Measurements from ENCODE around the gene ARAP2.
"Not testable (repeated sequence)": the region's sequence is repeated elsewhere in the genome, so short reads cannot be mapped to it uniquely, and the experiment has no call there.

The ARAP2 gene

GRCh38 chr4:36183665-36184393 lies 60.5 kb downstream of the ARAP2 start:
- no peaks in the 10 kb centered on the region for H3K9me3 ChIP-seq (ENCODE audit: control insufficient read depth in 1 of 2, low read length in 2 of 2)
- H3K27me3 ChIP-seq (ENCODE audit: control insufficient read depth in 1 of 2, insufficient read depth in 2 of 2, low read length in 2 of 2), result no peaks in the 10 kb centered on the region
- no peak overlapping the region for H3K4me3 ChIP-seq (ENCODE audit: low read depth in 1 of 2, low read length in 2 of 2)
- H3K36me3 ChIP-seq (ENCODE audit: control insufficient read depth in 1 of 2, insufficient read depth in 2 of 2, low read length in 2 of 2), result peaks cover 4 to 12% of the 10 kb centered on the region in 2 donors
- no peak overlapping the region for H3K9ac ChIP-seq (ENCODE audit: low read depth in 1 of 2, low read length in 2 of 2)
- peaks cover 3 to 9% of the 10 kb centered on the region in 2 donors for H3K4me1 ChIP-seq (ENCODE audit: control insufficient read depth in 1 of 2, insufficient read depth in 2 of 2, low read length in 2 of 2)
- H3K27ac ChIP-seq (ENCODE audit: low read depth, low read length), result no peak overlapping the region

- peaks cover 4 to 12% of the 10 kb centered on the region in 2 donors for H3K36me3 ChIP-seq (ENCODE audit: control insufficient read depth in 1 of 2, insufficient read depth in 2 of 2, low read length in 2 of 2)
- no peak overlapping the region for H3K27ac ChIP-seq (ENCODE audit: low read depth, low read length)
- no peak overlapping the region for H3K4me3 ChIP-seq (ENCODE audit: low read depth in 1 of 2, low read length in 2 of 2)
- H3K9me3 ChIP-seq (ENCODE audit: control insufficient read depth in 1 of 2, low read length in 2 of 2), result no peaks in the 10 kb centered on the region
- no peak overlapping the region for H3K9ac ChIP-seq (ENCODE audit: low read depth in 1 of 2, low read length in 2 of 2)
- H3K4me1 ChIP-seq (ENCODE audit: control insufficient read depth in 1 of 2, insufficient read depth in 2 of 2, low read length in 2 of 2), result peaks cover 3 to 9% of the 10 kb centered on the region in 2 donors
- H3K27me3 ChIP-seq (ENCODE audit: control insufficient read depth in 1 of 2, insufficient read depth in 2 of 2, low read length in 2 of 2), result no peaks in the 10 kb centered on the region
Observed at GRCh38 chr4:36183232-36183631, 61.1 kb downstream of the ARAP2 start.

- not testable (repeated sequence) for H3K27me3 ChIP-seq (ENCODE audit: control insufficient read depth in 1 of 2, insufficient read depth in 2 of 2, low read length in 2 of 2); H3K27ac ChIP-seq (ENCODE audit: low read depth, low read length); H3K9me3 ChIP-seq (ENCODE audit: control insufficient read depth in 1 of 2, low read length in 2 of 2); H3K4me1 ChIP-seq (ENCODE audit: control insufficient read depth in 1 of 2, insufficient read depth in 2 of 2, low read length in 2 of 2); H3K4me3 ChIP-seq (ENCODE audit: low read depth in 1 of 2, low read length in 2 of 2); H3K9ac ChIP-seq (ENCODE audit: low read depth in 1 of 2, low read length in 2 of 2)
- peaks cover 4 to 12% of the 10 kb centered on the region in 2 donors for H3K36me3 ChIP-seq (ENCODE audit: control insufficient read depth in 1 of 2, insufficient read depth in 2 of 2, low read length in 2 of 2)
Observed at GRCh38 chr4:36182315-36182714, 62.0 kb downstream of the ARAP2 start.

GRCh38 chr4:36180206-36180605 lies 64.1 kb downstream of the ARAP2 start:
- Histone ChIP-seq H3K4me3 (ENCODE audit: low read depth in 1 of 2, low read length in 2 of 2) (no peak overlapping the region), H3K36me3 (ENCODE audit: control insufficient read depth in 1 of 2, insufficient read depth in 2 of 2, low read length in 2 of 2) (peaks cover under 1 to 4% of the 10 kb centered on the region in 2 donors), H3K27me3 (ENCODE audit: control insufficient read depth in 1 of 2, insufficient read depth in 2 of 2, low read length in 2 of 2) (no peaks in the 10 kb centered on the region), H3K4me1 (ENCODE audit: control insufficient read depth in 1 of 2, insufficient read depth in 2 of 2, low read length in 2 of 2) (peaks cover 3 to 9% of the 10 kb centered on the region in 2 donors), H3K27ac (ENCODE audit: low read depth, low read length) (no peak overlapping the region), H3K9ac (ENCODE audit: low read depth in 1 of 2, low read length in 2 of 2) (no peak overlapping the region), H3K9me3 (ENCODE audit: control insufficient read depth in 1 of 2, low read length in 2 of 2) (no peaks in the 10 kb centered on the region)

- H3K9me3 ChIP-seq (ENCODE audit: control insufficient read depth in 1 of 2, low read length in 2 of 2), result no peaks in the 10 kb centered on the region
- H3K36me3 ChIP-seq (ENCODE audit: control insufficient read depth in 1 of 2, insufficient read depth in 2 of 2, low read length in 2 of 2), result peaks cover 0 to 2% of the 10 kb centered on the region in 2 donors
Observed at GRCh38 chr4:36178484-36178883, 65.8 kb downstream of the ARAP2 start.

GRCh38 chr4:36177946-36178345 lies 66.4 kb downstream of the ARAP2 start:
- H3K27ac ChIP-seq (ENCODE audit: low read depth, low read length), result no peak overlapping the region
- no peak overlapping the region for H3K9ac ChIP-seq (ENCODE audit: low read depth in 1 of 2, low read length in 2 of 2)
- no peaks in the 10 kb centered on the region for H3K9me3 ChIP-seq (ENCODE audit: control insufficient read depth in 1 of 2, low read length in 2 of 2)
- H3K4me3 ChIP-seq (ENCODE audit: low read depth in 1 of 2, low read length in 2 of 2), result no peak overlapping the region
- peaks cover 0 to 2% of the 10 kb centered on the region in 2 donors for H3K36me3 ChIP-seq (ENCODE audit: control insufficient read depth in 1 of 2, insufficient read depth in 2 of 2, low read length in 2 of 2)
- H3K27me3 ChIP-seq (ENCODE audit: control insufficient read depth in 1 of 2, insufficient read depth in 2 of 2, low read length in 2 of 2), result no peaks in the 10 kb centered on the region
- peaks cover 3 to 9% of the 10 kb centered on the region in 2 donors for H3K4me1 ChIP-seq (ENCODE audit: control insufficient read depth in 1 of 2, insufficient read depth in 2 of 2, low read length in 2 of 2)

More at GRCh38 chr4:36178484-36178883, 65.8 kb downstream of the ARAP2 start:
- H3K9ac ChIP-seq (ENCODE audit: low read depth in 1 of 2, low read length in 2 of 2), result no peak overlapping the region
- no peaks in the 10 kb centered on the region for H3K27me3 ChIP-seq (ENCODE audit: control insufficient read depth in 1 of 2, insufficient read depth in 2 of 2, low read length in 2 of 2)
- no peak overlapping the region for H3K4me3 ChIP-seq (ENCODE audit: low read depth in 1 of 2, low read length in 2 of 2)
- H3K4me1 ChIP-seq (ENCODE audit: control insufficient read depth in 1 of 2, insufficient read depth in 2 of 2, low read length in 2 of 2), result peaks cover 3 to 9% of the 10 kb centered on the region in 2 donors
- no peak overlapping the region for H3K27ac ChIP-seq (ENCODE audit: low read depth, low read length)

- H3K4me1 ChIP-seq (ENCODE audit: control insufficient read depth in 1 of 2, insufficient read depth in 2 of 2, low read length in 2 of 2), result no peaks in the 10 kb centered on the region
- peaks cover 0 to 2% of the 10 kb centered on the region in 2 donors for H3K36me3 ChIP-seq (ENCODE audit: control insufficient read depth in 1 of 2, insufficient read depth in 2 of 2, low read length in 2 of 2)
- H3K27ac ChIP-seq (ENCODE audit: low read depth, low read length), result no peak overlapping the region
- no peaks in the 10 kb centered on the region for H3K9me3 ChIP-seq (ENCODE audit: control insufficient read depth in 1 of 2, low read length in 2 of 2)
- H3K27me3 ChIP-seq (ENCODE audit: control insufficient read depth in 1 of 2, insufficient read depth in 2 of 2, low read length in 2 of 2), result no peaks in the 10 kb centered on the region
- H3K9ac ChIP-seq (ENCODE audit: low read depth in 1 of 2, low read length in 2 of 2), result no peak overlapping the region
- H3K4me3 ChIP-seq (ENCODE audit: low read depth in 1 of 2, low read length in 2 of 2), result no peak overlapping the region
Observed at GRCh38 chr4:36174570-36174969, 69.7 kb downstream of the ARAP2 start.

- H3K9ac ChIP-seq (ENCODE audit: low read depth in 1 of 2, low read length in 2 of 2), result no peak overlapping the region
- H3K27me3 ChIP-seq (ENCODE audit: control insufficient read depth in 1 of 2, insufficient read depth in 2 of 2, low read length in 2 of 2), result no peaks in the 10 kb centered on the region
- no peak overlapping the region for H3K4me3 ChIP-seq (ENCODE audit: low read depth in 1 of 2, low read length in 2 of 2)
- no peaks in the 10 kb centered on the region for H3K4me1 ChIP-seq (ENCODE audit: control insufficient read depth in 1 of 2, insufficient read depth in 2 of 2, low read length in 2 of 2)
- H3K27ac ChIP-seq (ENCODE audit: low read depth, low read length), result no peak overlapping the region
- H3K36me3 ChIP-seq (ENCODE audit: control insufficient read depth in 1 of 2, insufficient read depth in 2 of 2, low read length in 2 of 2), result peaks cover 0 to 2% of the 10 kb centered on the region in 2 donors
- no peaks in the 10 kb centered on the region for H3K9me3 ChIP-seq (ENCODE audit: control insufficient read depth in 1 of 2, low read length in 2 of 2)
Observed at GRCh38 chr4:36173905-36174304, 70.4 kb downstream of the ARAP2 start.

- no peak overlapping the region for H3K4me3 ChIP-seq (ENCODE audit: low read depth in 1 of 2, low read length in 2 of 2)
- no peak overlapping the region for H3K27ac ChIP-seq (ENCODE audit: low read depth, low read length)
- H3K9ac ChIP-seq (ENCODE audit: low read depth in 1 of 2, low read length in 2 of 2), result no peak overlapping the region
- no peaks in the 10 kb centered on the region for H3K9me3 ChIP-seq (ENCODE audit: control insufficient read depth in 1 of 2, low read length in 2 of 2)
- no peaks in the 10 kb centered on the region for H3K27me3 ChIP-seq (ENCODE audit: control insufficient read depth in 1 of 2, insufficient read depth in 2 of 2, low read length in 2 of 2)
- H3K36me3 ChIP-seq (ENCODE audit: control insufficient read depth in 1 of 2, insufficient read depth in 2 of 2, low read length in 2 of 2), result peaks cover 0 to 2% of the 10 kb centered on the region in 2 donors
- H3K4me1 ChIP-seq (ENCODE audit: control insufficient read depth in 1 of 2, insufficient read depth in 2 of 2, low read length in 2 of 2), result no peaks in the 10 kb centered on the region
Observed at GRCh38 chr4:36172656-36173055, 71.7 kb downstream of the ARAP2 start.

GRCh38 chr4:36168127-36168878 lies 76.0 kb downstream of the ARAP2 start:
- Histone ChIP-seq H3K9me3 (ENCODE audit: control insufficient read depth in 1 of 2, low read length in 2 of 2) (no peaks in the 10 kb centered on the region), H3K27ac (ENCODE audit: low read depth, low read length) (no peak overlapping the region), H3K27me3 (ENCODE audit: control insufficient read depth in 1 of 2, insufficient read depth in 2 of 2, low read length in 2 of 2) (no peaks in the 10 kb centered on the region), H3K36me3 (ENCODE audit: control insufficient read depth in 1 of 2, insufficient read depth in 2 of 2, low read length in 2 of 2) (peaks cover 5 to 13% of the 10 kb centered on the region in 2 donors), H3K4me3 (ENCODE audit: low read depth in 1 of 2, low read length in 2 of 2) (no peak overlapping the region), H3K9ac (ENCODE audit: low read depth in 1 of 2, low read length in 2 of 2) (no peak overlapping the region), H3K4me1 (ENCODE audit: control insufficient read depth in 1 of 2, insufficient read depth in 2 of 2, low read length in 2 of 2) (no peaks in the 10 kb centered on the region)

All from duodenal mucosa (tissue), 2 donors.